Ovary (tissue), 3 donors: Measurements from ENCODE around the gene TMEM74B.

Source experiments
- CTCF ChIP-seq, 3 donors: fragments of 450-650 bp in 2 of 3; fragments of 200-600 bp in 1 of 3; IDR thresholded peaks; one replicate each; pipeline versions ENCODE4 v1.5.1 to v1.8.0; 2016 to 2022; ENCODE audit warnings: antibody characterized with exemption in 3 of 3, mild to moderate bottlenecking in 1 of 3
- EP300 ChIP-seq: sonication (generic); formaldehyde crosslinking; IDR thresholded peaks from one replicate; pipeline ENCODE4 v1.6.1; 2017; ENCODE audit warnings: antibody characterized with exemption
- POLR2A ChIP-seq: fragments of 450-650 bp; IDR thresholded peaks from one replicate; pipeline ENCODE4 v1.6.1; 2017; ENCODE audit warnings: antibody characterized with exemption, mild to moderate bottlenecking, moderate library complexity
- donor health status: DM: no; HTN: no; CAD: no.

GRCh38 chr20:1214838-1215261 lies 30.1 kb upstream of the TMEM74B start:
- TF ChIP-seq POLR2A (no peak), CTCF (IDR thresholded peaks at IDR 0.05) (no peak), EP300 (no peak)
